GM21360 (cell line): ENCODE measurements around the gene HGS.
A peak's percentile ranks its signal among the peaks of the same experiment; 100 is the strongest.

Source experiments
- ATAC-seq: cut with Tn5 transposase; IDR thresholded peaks from one replicate; pipeline ENCODE4 v1.9.1; 2021; ENCODE audit warnings: mild to moderate bottlenecking, moderate library complexity; ENCODE audit not compliant: unreplicated experiment

HGS gene

DNA sequence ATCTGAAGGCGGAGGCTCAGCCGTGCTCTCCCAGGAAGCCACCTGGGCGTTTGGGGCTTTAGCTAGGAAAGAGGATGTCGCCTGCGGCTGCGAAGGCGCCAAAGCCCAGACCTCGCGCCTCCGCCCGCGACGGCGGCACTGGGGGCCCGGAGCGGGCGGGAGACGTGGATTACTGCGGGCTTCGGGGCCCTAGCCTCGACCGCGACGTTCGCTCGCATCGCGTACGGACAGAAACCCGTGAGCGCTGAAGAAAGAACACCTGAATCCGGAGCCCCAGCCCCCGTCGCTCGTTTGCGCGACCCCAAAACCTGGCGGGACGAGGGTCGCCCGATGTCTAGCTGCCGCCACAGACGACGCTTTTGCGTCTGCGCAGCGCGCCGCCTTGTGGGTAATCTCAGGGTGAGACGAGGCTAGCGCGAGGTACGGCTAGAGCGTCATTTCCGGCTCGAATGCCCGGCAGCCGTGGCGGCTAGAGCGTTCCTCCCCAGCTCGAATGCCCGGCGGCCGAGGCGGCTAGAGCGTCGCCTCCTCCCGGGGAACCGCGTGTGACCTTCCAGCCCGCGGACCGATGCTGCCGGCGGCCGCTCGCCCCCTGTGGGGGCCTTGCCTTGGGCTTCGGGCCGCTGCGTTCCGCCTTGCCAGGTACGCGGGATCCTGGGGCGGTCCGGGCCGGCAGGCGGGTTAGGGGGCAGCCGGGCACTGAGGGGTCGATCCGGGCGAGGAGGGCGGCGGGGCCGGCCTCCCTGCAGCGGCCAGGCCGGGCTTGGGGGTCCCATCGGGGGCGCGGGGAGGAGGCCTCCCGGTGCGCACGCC is 19.3 kb downstream of the HGS start, which contains the start of gene MRPL12:
Gene MRPL12, plus strand, starts transcription at position 434 of the 813 bp plus-strand sequence. Its CDS starts 135 bp downstream, at position 569.
- ATAC-seq: peak; percentile 81

DNA sequence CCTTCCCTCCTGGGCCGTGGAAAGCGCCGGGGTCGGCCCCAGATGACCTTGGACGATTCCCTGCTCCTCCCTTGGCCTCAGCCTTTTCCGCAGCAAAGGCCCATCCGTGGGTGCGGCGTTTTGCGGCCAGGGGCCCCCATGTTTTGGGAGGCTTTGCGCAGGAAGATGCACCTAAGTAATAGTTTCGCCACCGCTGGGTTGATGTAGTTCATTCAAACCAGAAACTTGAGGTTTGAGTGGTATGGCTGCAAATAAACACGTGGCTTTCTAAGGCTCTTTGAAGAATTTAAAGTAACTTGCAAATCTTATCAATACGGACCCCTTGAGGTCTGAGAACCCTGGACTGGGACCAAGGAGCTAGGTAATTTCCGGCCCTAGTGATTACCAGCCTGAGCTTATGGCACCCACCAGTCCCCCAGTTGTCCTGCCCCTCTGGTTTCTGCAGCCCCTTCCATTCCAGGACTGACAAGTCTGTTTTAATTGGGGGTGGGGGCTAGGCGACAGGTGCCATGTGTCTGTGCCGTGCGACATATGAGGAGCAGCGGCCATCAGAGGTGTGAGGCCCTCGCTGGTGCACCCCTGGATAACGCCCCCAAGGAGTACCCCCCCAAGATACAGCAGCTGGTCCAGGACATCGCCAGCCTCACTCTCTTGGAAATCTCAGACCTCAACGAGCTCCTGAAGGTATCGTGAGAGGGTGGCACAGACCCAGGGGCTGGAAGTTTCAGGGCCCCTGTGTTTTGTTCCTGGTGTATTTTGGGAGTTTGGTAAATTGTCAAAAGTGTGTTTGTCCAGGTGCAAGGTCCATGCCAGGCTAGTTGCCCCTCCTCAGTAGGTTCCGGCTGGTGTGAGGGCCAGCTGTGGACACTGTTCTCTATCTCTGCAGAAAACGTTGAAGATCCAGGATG is 20.2 kb downstream of the HGS start:
- peak; percentile 2 for ATAC-seq

GRCh38 chr17:81705518-81706231 is 21.9 kb downstream of the HGS start:
- no peak for ATAC-seq

DNA sequence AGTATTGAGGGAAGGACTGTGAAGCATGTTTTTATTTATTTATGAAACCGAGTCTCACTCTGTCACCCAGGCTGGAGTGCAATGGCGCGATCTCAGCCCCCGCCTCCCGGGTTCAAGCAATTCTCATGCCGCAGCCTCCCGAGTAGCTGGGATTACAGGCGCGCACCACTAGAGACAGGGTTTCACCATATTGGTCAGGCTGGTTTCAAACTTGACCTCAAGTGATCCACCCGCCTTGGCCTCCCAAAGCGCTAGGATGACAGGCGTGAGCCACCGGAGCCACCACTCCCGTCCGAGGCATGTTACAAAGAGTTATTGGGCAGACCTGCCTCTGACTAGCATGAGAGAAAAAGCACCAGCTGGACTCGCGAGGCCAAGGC is 22.4 kb downstream of the HGS start:
- ATAC-seq: no peak

DNA sequence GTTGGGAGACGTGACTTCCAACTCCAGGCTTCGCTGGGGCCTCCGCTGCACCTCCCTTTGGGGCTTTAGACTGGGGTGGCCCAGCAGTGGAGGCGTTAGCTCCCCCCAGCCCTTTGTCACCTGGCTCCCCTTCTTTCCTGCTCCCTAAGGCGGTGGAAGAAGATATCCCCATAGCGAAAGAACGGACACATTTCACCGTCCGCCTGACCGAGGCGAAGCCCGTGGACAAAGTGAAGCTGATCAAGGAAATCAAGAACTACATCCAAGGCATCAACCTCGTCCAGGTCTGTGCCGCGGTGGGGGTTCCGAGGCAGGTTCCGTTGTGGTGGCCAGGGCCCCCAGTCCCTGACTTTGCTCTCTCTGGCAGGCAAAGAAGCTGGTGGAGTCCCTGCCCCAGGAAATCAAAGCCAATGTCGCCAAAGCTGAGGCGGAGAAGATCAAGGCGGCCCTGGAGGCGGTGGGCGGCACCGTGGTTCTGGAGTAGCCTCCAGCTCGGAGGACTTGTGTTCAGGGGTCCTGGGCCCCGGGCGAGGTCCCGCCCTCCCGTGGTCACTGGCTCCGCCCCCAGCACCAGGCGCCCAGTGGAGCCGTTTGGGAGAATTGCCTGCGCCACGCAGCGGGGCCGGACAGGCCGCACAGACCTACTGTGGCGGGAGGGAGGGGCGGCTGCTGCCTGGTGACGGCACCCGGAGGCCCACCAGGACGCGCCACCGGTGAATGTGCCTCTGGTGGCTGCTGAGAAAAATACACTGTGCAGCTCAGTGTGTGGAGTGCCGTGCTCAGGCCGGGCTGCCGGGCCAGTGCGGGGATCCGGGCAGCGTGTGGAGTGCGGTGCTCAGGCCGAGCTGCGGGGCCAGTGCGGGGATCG is 23.2 kb downstream of the HGS start:
- ATAC-seq: no peak

DNA sequence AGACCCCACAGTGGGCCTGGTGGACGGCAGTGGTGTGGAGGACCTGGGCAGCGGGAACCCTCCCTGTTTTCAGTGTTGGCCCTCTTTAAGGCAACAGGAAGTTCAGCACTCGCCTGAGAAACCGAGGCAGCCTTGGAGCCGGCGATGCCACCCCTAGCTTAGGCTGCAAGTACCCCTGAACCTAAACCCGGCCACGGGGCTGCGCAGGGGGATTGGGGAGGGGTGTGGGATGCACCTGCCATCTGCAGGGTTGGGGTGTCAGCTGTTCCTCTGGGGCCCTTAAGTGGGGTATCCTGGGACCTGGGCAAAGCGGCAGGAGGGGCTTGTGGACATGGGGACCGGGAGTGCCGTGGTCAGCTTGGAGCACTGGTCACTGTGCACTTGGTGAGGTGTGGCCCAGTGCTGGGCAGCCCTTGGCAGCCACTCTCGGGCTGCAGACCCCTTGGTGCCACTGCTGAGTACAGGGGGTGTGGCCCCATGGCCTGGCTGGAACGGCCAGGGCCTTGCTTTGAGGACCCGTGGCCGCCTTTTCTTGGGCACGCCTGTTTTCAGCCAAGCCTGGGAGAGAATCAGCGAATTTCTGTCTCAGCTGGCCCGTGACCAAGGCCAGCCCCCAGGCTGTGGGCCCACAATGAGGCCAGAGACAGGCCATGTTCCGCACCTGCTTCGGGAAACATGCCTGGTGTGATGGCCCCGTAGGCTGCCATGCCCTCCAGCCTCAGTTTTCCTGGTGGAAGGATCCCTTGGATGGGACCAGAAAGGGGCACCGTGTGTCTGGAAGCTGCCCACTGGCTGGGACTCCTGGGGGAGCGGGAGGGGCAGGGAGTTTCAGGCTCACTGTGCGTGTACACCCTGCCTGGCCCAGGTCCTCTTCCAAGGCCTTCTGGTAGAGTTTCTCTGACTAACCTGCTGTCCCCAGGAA is 24.2 kb downstream of the HGS start:
- no peak for ATAC-seq

DNA sequence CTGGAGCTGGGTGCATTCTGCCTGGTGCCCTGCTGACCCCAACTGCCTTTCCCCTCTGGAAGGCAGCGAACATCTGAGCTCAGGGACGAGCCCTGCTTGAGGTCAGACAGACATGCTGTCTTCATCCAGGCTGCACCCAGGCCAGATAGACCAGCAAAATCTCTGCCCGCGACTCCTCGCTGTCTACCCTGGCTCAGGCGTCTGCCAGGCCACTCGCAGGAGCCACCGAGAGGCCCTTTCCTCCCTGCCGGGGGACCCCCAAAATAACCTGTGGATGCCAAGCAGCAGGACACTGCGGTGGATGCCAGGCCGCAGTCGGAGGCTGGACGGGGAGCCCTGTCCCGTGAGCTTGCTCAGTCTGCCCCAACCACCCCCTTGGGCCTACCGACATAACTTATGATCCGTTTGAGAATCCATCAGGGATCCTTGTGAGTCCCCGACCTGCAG is 25.0 kb downstream of the HGS start:
- no peak for ATAC-seq

DNA sequence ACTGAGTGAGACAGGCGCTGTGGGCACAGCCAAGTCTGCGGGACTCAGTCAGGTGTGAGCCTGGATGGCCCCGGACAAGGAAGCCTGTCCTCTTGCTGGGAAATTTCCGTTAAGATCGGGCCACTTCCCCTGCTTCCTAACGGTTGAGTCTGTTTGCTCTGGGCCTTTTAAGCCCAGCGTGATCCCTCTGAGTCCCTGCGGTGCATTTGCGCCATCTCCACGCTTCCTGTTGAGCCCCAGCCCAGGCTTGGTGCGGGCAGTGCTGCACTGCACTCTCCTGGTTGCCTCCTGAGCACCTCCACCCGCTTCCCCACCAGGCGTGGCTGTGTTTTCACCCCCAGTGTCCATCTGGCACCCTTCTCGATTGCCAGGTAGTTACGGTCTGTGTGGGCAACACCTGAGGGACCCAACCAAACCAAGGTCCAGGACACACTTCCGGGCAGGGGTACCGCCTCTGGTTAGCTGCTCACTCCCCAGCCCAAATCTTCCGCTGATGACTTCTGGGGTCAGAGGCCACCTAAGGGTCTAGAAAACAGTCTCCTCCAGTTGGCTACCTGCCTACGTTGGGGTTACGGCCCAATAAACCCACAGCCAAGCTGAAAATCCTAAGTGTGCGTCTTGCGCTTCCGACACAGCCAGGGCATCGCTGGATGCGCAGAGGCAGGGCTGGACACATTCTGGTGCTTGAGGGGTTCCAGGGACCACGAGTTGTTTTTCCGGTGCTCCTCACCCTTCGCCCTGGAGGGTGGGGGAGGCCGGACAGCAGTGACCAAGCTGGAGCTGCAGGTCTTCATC is 26.9 kb downstream of the HGS start:
- ATAC-seq: no peak

DNA sequence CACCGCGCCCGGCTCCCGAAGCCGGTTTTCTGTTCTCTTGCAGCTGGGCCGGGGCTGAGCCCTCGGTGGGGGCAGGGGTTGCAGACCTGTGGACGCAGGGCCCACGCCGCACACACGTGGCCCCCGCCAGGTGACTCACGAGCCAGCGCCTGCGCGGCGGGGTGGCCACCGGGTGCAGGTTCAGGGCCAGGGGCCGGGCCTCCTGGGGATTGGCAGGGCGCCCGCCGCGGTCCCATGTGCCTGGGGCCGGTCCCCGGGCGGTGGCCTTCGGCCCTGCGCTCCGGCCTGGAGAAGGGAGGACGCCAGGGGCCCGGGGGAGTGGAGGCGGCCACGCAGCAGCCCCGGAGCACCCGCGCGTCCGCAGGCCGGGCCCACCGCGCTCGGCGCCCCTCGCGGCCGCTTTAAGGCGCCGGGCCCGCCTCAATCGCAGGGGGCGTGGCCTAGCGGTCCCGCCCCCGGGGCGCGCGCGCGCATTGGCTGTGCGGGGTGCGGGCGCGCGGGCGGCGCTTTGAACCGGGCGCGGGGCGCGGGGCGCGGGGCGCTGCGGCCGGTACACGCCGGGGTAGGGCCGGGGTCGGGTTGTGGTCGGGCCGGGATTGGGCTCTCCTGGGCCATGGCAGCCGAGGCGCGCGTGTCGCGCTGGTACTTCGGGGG is 28.1 kb downstream of the HGS start, which contains the start of gene SLC25A10:
Gene SLC25A10, plus strand, starts transcription at position 471 of the 654 bp plus-strand sequence. Its CDS starts 143 bp downstream, at position 614.
- ATAC-seq: peak; percentile 61

DNA sequence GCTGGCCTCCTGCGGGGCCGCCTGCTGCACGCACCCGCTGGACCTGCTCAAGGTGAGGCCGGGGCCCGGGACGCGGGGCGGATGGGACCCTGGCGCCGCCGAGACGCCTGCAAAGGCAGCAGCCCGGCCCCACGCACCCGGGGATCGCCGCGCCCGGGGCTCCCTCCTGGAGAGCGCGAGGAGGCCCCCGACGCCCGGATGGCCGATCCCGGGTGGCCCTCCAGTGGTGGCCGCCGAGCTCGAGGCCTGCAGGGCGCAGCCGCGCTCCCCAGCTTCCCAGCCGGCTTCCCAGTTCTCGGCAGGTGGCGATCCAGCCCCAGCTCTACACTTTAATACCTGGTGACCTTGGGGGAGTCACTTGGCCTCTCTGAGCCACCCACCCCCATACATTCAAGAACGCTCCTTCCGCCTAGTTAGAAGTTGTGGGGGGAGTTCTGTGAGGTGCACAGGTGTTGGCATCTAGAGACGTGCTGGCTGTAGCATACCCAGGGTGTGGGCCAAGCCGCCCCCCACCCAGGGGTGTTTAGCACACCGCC is 28.7 kb downstream of the HGS start:
- peak; percentile 10 for ATAC-seq

GRCh38 chr17:81713004-81713555 is 29.3 kb downstream of the HGS start:
- ATAC-seq: no peak

GRCh38 chr17:81713556-81714411 is 30.0 kb downstream of the HGS start:
- ATAC-seq: no peak

DNA sequence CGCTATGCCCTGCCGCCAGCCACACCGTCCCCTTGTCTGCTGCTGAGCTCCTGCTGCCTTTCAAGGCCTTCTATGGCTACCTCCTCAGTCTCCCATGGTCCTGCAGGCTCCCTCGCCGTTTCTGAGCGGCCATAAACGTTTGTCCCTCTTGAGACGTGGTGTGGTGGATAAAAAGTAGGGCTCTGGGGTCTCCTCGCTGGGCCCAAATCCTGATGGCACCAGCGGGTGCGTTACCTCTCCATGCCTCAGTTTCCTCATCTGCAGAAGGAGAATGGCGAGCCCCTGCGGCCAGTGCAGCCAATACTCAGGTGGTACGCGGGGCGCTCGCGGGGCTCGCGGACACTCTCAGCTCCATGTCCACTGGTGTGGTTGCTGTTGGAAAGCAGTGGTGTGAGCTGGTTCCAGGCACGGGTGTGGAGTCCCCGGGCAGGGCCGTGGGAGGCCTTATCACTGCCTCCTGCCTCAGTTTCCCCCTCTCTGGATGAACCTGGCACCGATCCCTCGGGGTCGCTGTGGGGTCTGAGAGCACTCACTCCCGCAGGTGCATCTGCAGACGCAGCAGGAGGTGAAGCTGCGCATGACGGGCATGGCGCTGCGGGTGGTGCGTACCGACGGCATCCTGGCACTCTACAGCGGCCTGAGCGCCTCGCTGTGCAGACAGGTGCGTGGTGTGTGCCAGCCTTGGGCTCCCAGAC is 30.7 kb downstream of the HGS start:
- no peak for ATAC-seq

- no peak for ATAC-seq
Measured at GRCh38 chr17:81715107-81715871, 31.5 kb downstream of the HGS start.
